GM20431 (cell line): ENCODE measurements around the gene PDE6A.
"Not testable (repeated sequence)": the region's sequence is repeated elsewhere in the genome, so short reads cannot be mapped to it uniquely, and the experiment has no call there.

Source experiments
- in situ Hi-C: fragments of 300-500 bp; cut with MseI, MboI; formaldehyde crosslinking; loops from one replicate; pipeline ENCODE4 v1.15.0; 2020; ENCODE audit warnings: low sequenced_read_pairs; ENCODE audit not compliant: unreplicated experiment

PDE6A gene

GRCh38 chr5:149902177-149902576, 42.4 kb downstream of the PDE6A start:
- in situ Hi-C loops: no loop called here

GRCh38 chr5:149901511-149901910, 43.1 kb downstream of the PDE6A start:
- in situ Hi-C loops: no loop called here

GRCh38 chr5:149900390-149900789, 44.2 kb downstream of the PDE6A start:
- in situ Hi-C loops: no loop called here

- in situ Hi-C loops: no loop called here
These were observed 45.8 kb downstream of the PDE6A start for GRCh38 chr5:149898811-149899210.

- in situ Hi-C loops: no loop called here
These were observed 48.9 kb downstream of the PDE6A start for GRCh38 chr5:149895416-149896345.

- in situ Hi-C loops: no loop called here
These were observed 50.4 kb downstream of the PDE6A start for GRCh38 chr5:149894237-149894636.

GRCh38 chr5:149893403-149893931, 51.1 kb downstream of the PDE6A start:
- in situ Hi-C loops: no loop called here

- in situ Hi-C loops: no loop called here
These were observed 52.0 kb downstream of the PDE6A start for GRCh38 chr5:149892594-149892993.

- in situ Hi-C loops: no loop called here
These were observed 56.3 kb downstream of the PDE6A start for GRCh38 chr5:149888280-149888679.

- in situ Hi-C loops: no loop called here
These were observed 56.9 kb downstream of the PDE6A start for GRCh38 chr5:149887622-149888183.

- in situ Hi-C loops: no loop called here
These were observed 57.7 kb downstream of the PDE6A start for GRCh38 chr5:149886692-149887470.

GRCh38 chr5:149886060-149886459, 58.5 kb downstream of the PDE6A start:
- in situ Hi-C loops: no loop called here

GRCh38 chr5:149885513-149885912, 59.1 kb downstream of the PDE6A start:
- in situ Hi-C loops: no loop called here

- in situ Hi-C loops: no loop called here
These were observed 61.0 kb downstream of the PDE6A start for GRCh38 chr5:149883550-149883949.

- in situ Hi-C loops: not testable (repeated sequence)
These were observed 62.0 kb downstream of the PDE6A start for GRCh38 chr5:149882633-149883032.

- in situ Hi-C loops: no loop called here
These were observed 62.7 kb downstream of the PDE6A start for GRCh38 chr5:149881874-149882273.

GRCh38 chr5:149881069-149881622, 63.4 kb downstream of the PDE6A start:
- in situ Hi-C loops: no loop called here

GRCh38 chr5:149879593-149879992, 65.0 kb downstream of the PDE6A start:
- in situ Hi-C loops: not testable (repeated sequence)

GRCh38 chr5:149878371-149878770, 66.2 kb downstream of the PDE6A start:
- in situ Hi-C loops: no loop called here

GRCh38 chr5:149873896-149874295, 70.7 kb downstream of the PDE6A start:
- in situ Hi-C loops: no loop called here
